HS-5 (cell line): ENCODE data around the gene DNAJB14.

Source experiments
- DNase-seq: peaks from one replicate; pipeline ENCODE4 v3.0.0-alpha.2; 2012; ENCODE audit warnings: low read depth

DNAJB14 gene

DNA sequence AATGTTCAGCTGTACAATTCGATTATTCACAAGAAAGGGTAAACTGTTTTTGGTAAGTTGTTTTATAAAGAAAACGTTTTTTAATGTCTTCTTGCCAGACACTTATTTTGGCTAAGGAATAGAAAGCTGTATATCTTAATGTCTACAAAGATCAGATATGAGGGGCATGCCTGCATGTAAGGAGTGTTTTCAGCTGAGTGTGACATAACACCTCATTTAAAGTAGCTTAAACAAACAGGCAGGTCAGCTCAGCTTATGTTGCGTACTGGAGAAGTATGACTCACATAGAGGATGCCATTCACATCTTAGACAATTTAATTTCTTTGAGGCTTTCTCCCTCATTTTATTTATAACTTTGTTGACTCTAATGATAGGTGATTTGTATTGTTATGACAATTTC lies 82.6 kb downstream of the DNAJB14 start:
- DNase-seq, result no peak

DNA sequence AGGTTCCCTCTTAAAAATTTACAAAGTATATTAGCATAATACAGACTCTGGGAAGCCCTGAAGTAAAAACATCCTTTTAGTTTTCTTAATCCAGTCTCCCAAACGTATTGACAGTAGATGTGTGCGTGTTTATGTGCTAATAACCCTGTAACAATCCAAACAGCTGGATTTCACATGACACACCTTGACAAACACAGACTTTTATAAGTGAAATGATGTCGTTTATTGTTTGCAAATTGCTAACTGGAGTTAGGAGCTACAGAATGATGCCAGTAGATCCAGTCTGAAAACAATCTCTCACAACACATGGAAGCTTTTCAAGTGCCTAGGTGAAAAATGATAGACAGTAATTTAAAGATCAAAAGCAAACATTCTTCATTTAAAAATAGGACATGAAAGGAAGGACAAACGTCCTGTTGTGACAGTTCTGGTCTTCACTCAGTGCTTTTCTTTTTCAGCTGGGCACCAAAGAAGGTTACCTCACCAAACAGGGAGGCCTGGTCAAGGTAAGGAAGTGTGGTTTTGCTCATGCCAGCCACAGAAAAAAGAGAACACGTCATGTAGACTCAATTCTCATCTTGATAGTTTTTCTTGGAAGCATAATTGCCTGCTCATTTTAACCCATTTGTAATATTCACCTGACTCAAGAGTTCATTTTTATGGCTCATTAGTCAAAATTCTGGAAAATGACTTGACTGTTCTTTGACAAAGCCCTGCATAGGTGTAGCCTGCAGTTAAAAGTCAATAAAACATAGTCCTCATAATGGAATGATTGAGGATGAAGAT lies 85.1 kb downstream of the DNAJB14 start:
- no peak for DNase-seq

DNA sequence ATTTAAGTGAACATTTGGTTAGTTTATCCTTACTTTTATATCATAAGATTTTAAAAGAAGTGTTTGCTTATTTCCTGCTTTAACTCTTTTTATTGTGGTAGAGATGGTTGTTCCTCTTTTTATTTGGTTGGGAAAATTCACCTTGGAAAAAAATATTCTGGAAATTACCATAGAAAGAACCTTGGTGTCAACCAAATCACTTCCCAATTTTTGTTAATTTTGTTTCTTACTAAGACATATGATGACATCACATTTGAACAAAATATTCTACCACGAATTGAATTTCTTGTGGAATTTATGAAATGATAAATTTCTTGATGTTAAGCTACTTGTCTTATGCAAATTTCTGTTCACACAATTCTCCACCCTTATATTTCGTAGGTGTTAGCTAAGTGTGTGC lies 85.9 kb downstream of the DNAJB14 start:
- DNase-seq, result no peak

- DNase-seq, result no peak
These were observed 86.8 kb downstream of the DNAJB14 start for GRCh38 chr4:99859618-99860017.

GRCh38 chr4:99857307-99857706 lies 89.1 kb downstream of the DNAJB14 start:
- DNase-seq, result no peak

- DNase-seq, result peak; percentile 34
These were observed 90.3 kb downstream of the DNAJB14 start for GRCh38 chr4:99856166-99856565.

- DNase-seq, result no peak
These were observed 90.7 kb downstream of the DNAJB14 start for GRCh38 chr4:99855678-99856077.

DNA sequence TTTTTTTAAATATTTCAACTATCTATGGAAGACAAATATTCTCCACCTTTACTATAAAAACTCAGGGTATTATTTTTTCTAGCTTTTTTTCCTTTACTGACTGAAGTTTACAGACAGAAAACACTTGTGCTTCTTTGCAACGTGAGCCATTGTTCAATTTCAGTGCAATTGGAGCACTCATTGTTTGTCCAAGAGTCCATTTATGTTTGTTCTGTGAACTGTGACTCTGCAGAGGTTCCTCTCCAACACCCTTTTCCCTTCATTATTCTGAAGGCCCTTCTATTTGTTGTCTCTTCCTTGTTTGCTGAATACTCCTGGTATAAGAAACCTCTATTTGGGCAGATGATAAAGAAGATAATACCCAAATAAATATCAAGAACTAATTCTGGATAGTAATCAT lies 92.4 kb downstream of the DNAJB14 start:
- no peak for DNase-seq

DNA sequence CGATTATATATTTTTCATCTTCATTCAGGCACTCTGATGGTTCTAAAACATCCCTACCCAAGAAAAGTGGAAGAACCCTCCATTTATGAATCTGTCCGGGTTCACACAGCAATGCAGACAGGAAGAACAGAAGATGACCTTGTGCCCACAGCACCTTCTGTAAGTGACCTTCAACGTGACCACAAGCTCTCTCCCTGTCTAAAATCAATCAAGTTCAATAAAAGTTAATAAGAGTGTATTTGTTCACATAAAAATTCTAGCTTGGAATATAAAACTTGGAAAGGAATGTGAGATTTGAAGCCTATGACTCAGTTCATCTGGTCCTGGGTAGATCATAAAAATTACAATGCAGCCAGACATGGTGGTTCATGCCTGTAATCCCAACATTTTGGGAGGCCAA lies 93.2 kb downstream of the DNAJB14 start:
- DNase-seq, result no peak

- DNase-seq, result no peak
These were observed 94.1 kb downstream of the DNAJB14 start for GRCh38 chr4:99852199-99852749.

DNA sequence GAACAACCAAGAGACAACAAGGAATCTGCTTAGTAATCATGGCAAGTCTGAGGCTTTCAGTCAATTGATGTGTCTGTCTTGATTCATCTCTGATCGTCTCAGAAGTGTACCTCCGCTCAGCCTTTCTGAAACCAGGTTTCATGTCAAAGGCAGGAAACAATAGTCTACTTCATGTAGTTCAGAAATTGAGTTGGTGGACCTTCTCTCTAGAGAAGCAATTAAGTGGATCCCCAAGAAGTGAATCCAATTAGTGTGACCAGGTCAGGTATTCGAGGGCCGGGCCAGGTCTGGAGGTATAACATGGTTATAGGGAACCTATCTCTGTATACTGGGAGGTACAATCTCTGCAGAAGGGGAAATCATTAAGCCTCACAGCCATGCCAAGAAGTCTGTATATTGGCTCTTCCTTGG lies 97.8 kb downstream of the DNAJB14 start:
- no peak for DNase-seq

DNA sequence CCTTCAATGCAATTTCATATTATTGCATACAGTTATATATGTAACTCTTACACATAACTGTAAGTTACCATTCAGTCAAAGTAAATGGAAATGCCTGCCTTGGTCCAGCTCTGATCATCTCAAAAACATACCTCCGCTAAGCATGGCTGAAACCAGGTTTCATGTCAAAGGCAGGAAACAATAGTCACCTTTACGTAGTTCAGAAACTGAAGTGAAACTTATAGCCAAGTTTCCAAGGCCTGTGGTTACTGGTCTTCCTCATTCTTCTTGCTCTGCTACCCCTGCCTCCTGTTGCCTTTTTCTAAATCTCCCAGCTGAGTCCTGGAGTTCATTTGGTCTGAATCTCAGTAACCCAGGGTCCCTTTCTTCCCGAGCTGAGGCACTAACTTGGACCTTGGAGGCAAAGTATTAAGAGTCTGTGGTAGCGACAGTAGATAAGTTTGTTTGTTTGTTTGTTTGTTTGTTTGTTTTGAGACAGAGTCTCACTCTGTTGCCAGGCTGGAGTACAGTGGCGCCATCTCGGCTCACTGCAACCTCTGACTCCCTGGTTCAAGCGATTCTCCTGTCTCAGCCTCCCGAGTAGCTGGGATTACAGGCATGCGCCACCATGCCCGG lies 98.9 kb downstream of the DNAJB14 start:
- DNase-seq, result no peak

GRCh38 chr4:99846891-99847290 lies 99.5 kb downstream of the DNAJB14 start:
- DNase-seq, result no peak
